HFF-Myc (cell line): ENCODE measurements around the gene GABARAPL1.

Experiments
- DNase-seq: peaks from one replicate; pipeline ENCODE4 v3.0.0-alpha.2; 2011; ENCODE audit warnings: low read depth; ENCODE audit errors: extremely low read depth
- H3K4me3 ChIP-seq: replicated peaks from 2 replicates; pipeline ENCODE4 v1.5.1; 2011; ENCODE audit warnings: low read depth, mild to moderate bottlenecking, control low read depth, low read length
- TF ChIP-seq, protein P1 (sequence below): IDR thresholded peaks from 2 replicates; pipeline ENCODE4 v1.5.1; 2012; ENCODE audit warnings: mild to moderate bottlenecking, low read depth, low read length, control low read depth; ENCODE audit errors: missing control alignments

Gene GABARAPL1

GRCh38 chr12:10243818-10244520 lies 31.3 kb downstream of the GABARAPL1 start:
- TF ChIP-seq, protein P1, sequence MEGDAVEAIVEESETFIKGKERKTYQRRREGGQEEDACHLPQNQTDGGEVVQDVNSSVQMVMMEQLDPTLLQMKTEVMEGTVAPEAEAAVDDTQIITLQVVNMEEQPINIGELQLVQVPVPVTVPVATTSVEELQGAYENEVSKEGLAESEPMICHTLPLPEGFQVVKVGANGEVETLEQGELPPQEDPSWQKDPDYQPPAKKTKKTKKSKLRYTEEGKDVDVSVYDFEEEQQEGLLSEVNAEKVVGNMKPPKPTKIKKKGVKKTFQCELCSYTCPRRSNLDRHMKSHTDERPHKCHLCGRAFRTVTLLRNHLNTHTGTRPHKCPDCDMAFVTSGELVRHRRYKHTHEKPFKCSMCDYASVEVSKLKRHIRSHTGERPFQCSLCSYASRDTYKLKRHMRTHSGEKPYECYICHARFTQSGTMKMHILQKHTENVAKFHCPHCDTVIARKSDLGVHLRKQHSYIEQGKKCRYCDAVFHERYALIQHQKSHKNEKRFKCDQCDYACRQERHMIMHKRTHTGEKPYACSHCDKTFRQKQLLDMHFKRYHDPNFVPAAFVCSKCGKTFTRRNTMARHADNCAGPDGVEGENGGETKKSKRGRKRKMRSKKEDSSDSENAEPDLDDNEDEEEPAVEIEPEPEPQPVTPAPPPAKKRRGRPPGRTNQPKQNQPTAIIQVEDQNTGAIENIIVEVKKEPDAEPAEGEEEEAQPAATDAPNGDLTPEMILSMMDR: no peak
- DNase-seq: no peak
- no peak overlapping the region for H3K4me3 ChIP-seq

DNA sequence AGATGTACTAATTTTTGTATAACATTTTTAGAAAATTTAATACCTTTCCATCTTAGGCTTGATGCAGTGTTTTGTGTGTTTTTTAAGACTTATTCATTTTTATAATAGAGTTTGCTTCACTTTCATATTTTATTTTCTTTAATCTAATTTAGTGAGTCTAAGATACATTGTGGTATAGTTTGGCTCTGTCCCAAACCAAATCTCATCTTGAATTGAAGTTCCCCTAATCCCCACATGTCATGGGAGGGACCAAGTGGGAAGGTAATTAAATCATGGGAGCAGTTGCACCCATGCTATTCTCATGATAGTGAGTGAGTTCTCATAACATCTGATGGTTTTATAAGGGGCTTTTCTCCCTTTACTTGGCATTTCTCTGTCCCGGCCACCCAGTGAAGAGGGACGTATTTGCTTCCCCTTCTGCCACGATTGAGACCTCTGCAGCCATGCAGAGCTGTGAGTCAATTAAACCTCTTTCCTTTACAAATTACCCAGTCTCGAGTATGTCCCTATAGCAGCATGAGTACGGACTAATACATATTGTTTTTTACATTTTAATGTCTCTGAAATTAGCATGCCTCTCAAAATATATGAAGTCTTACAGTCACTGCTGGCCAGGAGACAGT lies 34.9 kb downstream of the GABARAPL1 start:
- no peak for DNase-seq
- TF ChIP-seq, protein P1: no peak

GRCh38 chr12:10249690-10250455 lies 37.2 kb downstream of the GABARAPL1 start:
- TF ChIP-seq, protein P1: no peak
- DNase-seq: no peak
- H3K4me3 ChIP-seq: no peak overlapping the region

More for the DNA sequence above, 34.9 kb downstream of the GABARAPL1 start:
- H3K4me3 ChIP-seq: no peak overlapping the region

DNA sequence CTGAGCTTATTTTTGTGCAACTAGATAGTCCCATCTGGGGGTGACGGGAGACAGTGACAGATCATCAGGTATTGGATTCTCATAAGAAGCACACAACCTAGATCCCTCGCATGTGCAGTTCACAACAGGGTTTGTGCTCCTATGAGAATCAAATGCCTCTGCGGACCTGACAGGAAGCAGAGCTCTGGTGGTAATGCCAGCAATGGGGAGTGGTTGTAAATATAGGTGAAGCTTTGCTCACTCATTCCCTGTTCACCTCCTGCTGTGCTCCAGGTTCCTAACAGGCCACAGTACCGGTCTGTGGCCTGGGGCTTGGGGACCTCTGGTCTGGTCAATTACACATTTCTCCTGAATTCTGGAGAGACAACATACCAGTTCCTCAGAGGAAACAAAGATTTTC lies 39.0 kb downstream of the GABARAPL1 start:
- no peak overlapping the region for H3K4me3 ChIP-seq
- TF ChIP-seq, protein P1: no peak
- DNase-seq: no peak

GRCh38 chr12:10252201-10252600 lies 39.5 kb downstream of the GABARAPL1 start:
- TF ChIP-seq, protein P1: no peak
- DNase-seq: no peak

DNA sequence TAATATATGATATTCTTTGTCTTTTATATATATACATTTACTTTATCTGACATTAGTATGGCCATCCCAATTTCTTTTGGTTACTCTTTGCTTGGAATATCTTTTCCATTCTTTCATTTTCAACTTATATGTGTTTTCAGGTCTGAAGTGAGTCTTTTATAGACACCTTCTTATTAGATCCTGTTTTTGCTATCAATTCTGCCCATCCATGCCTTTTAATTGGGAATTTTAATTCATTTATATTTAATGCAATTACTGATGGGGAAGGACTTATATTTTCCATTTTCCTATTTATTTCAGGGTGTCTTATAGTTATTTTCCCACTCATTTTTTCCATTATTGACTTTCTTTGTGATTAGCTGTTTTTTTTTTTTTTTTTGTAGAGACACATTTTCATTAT lies 43.4 kb downstream of the GABARAPL1 start:
- DNase-seq: no peak
- no peak overlapping the region for H3K4me3 ChIP-seq
- TF ChIP-seq, protein P1: no peak

More at GRCh38 chr12:10252201-10252600, 39.5 kb downstream of the GABARAPL1 start:
- no peak overlapping the region for H3K4me3 ChIP-seq
